Measurements from ENCODE around the gene LILRA5.

GRCh38 chr19:54287456-54287855 is 25.5 kb downstream of the LILRA5 start:
- TF ChIP-seq POLR2A (IDR thresholded peaks at IDR 0.05), result no peak
- no peak for TF ChIP-seq CTCF (IDR thresholded peaks at IDR 0.05)
